OCI-LY3 (cell line): ENCODE results near the gene FREM2.

ENCODE experiments used
- H2AFZ ChIP-seq: fragments of 200-600, 300-600 bp; shearing (Covaris generic); 2 replicates; pipeline ENCODE4 v1.6.0; 2014; ENCODE audit warnings: antibody characterized with exemption, low read depth, low read length
- H3K27ac ChIP-seq: fragments of 200-600, 300-600 bp; sonication (generic); 2 replicates; pipeline ENCODE4 v1.5.1; 2014; ENCODE audit warnings: mild to moderate bottlenecking, low read length, moderate library complexity, mixed read lengths
- H3K27me3 ChIP-seq: fragments of 200-600, 300-600 bp; sonication (generic); 2 replicates; pipeline ENCODE4 v1.6.1; 2014; ENCODE audit warnings: low read depth, low read length, mixed read lengths
- H3K36me3 ChIP-seq: fragments of 200-600, 300-600 bp; sonication (generic); replicated peaks from 2 replicates; pipeline ENCODE3; 2014; ENCODE audit warnings: low read depth, low read length, mixed read lengths
- H3K4me1 ChIP-seq: fragments of 300-600, 200-600 bp; sonication (generic); 2 replicates; pipeline ENCODE4 v1.6.1; 2014; ENCODE audit warnings: low read length, mixed read lengths
- H3K4me2 ChIP-seq: fragments of 200-600, 300-600 bp; sonication (generic); 2 replicates; pipeline ENCODE4 v1.6.1; 2014; ENCODE audit warnings: low read length, mixed read lengths
- H3K4me3 ChIP-seq: fragments of 300-600, 200-600 bp; sonication (generic); 2 replicates; pipeline ENCODE4 v1.5.1; 2014; ENCODE audit warnings: antibody characterized with exemption, mild to moderate bottlenecking, low read length, moderate library complexity
- H3K79me2 ChIP-seq: fragments of 300-600, 200-600 bp; shearing (Covaris generic); 2 replicates; pipeline ENCODE4 v1.6.1; 2014; ENCODE audit warnings: mild to moderate bottlenecking, low read length, mixed read lengths
- H3K9ac ChIP-seq: fragments of 300-600, 200-600 bp; shearing (Covaris generic); 2 replicates; pipeline ENCODE4 v1.6.0; 2014; ENCODE audit warnings: mild to moderate bottlenecking, low read length, moderate library complexity
- H3K9me3 ChIP-seq: fragments of 200-600, 300-600 bp; shearing (Covaris generic); 2 replicates; pipeline ENCODE4 v1.6.1; 2014; ENCODE audit warnings: low read length, mixed read lengths; ENCODE audit not compliant: insufficient read depth
- H4K20me1 ChIP-seq: fragments of 200-600, 300-600 bp; sonication (generic); 2 replicates; pipeline ENCODE4 v1.6.1; 2016; ENCODE audit warnings: low read length, mixed read lengths; ENCODE audit not compliant: insufficient read depth
- CTCF ChIP-seq: fragments of 200-600, 300-600 bp; sonication (generic); IDR thresholded peaks from 2 replicates; pipeline ENCODE4 v1.5.1; 2014; ENCODE audit warnings: antibody characterized with exemption, low read length, low read depth
- EZH2phosphoT487 ChIP-seq: fragments of 200-600 bp; shearing (Covaris generic); IDR thresholded peaks from 2 replicates; pipeline ENCODE4 v1.6.1; 2018; ENCODE audit warnings: antibody characterized with exemption, mixed run types, low read depth

FREM2 gene

GRCh38 chr13:38888309-38888708, 201.4 kb downstream of the FREM2 start:
- peaks cover 6% of the 10 kb centered on the region; the same call in 1 of the 2 replicates for H3K27me3 ChIP-seq
- H3K9ac ChIP-seq: no peak overlapping the region
- TF ChIP-seq EZH2phosphoT487 (no peak), CTCF (no peak)
- no peak overlapping the region for H3K4me3 ChIP-seq
- no peaks in the 10 kb centered on the region for H3K79me2 ChIP-seq
- no peaks in the 10 kb centered on the region for H4K20me1 ChIP-seq
- no peaks in the 10 kb centered on the region for H3K36me3 ChIP-seq
- no peak overlapping the region for H3K4me2 ChIP-seq
- H3K4me1 ChIP-seq: no peaks in the 10 kb centered on the region
- H3K9me3 ChIP-seq: no peaks in the 10 kb centered on the region
- H2AFZ ChIP-seq: no peak overlapping the region
- no peak overlapping the region for H3K27ac ChIP-seq

GRCh38 chr13:38895075-38895474, 208.2 kb downstream of the FREM2 start:
- no peak overlapping the region for H3K27ac ChIP-seq
- TF ChIP-seq EZH2phosphoT487 (no peak), CTCF (no peak)
- H3K36me3 ChIP-seq: no peaks in the 10 kb centered on the region
- no peak overlapping the region for H2AFZ ChIP-seq
- H3K27me3 ChIP-seq: no peaks in the 10 kb centered on the region
- no peak overlapping the region for H3K4me2 ChIP-seq
- H3K9me3 ChIP-seq: no peaks in the 10 kb centered on the region
- no peak overlapping the region for H3K9ac ChIP-seq
- no peaks in the 10 kb centered on the region for H3K79me2 ChIP-seq
- H4K20me1 ChIP-seq: no peaks in the 10 kb centered on the region
- no peaks in the 10 kb centered on the region for H3K4me1 ChIP-seq
- no peak overlapping the region for H3K4me3 ChIP-seq

GRCh38 chr13:38897521-38897920, 210.6 kb downstream of the FREM2 start:
- Histone ChIP-seq H4K20me1 (no peaks in the 10 kb centered on the region), H3K27me3 (no peaks in the 10 kb centered on the region), H3K4me1 (no peaks in the 10 kb centered on the region), H3K4me3 (no peak overlapping the region), H3K27ac (no peak overlapping the region), H3K4me2 (no peak overlapping the region), H3K9me3 (no peaks in the 10 kb centered on the region), H3K9ac (no peak overlapping the region), H3K79me2 (no peaks in the 10 kb centered on the region), H2AFZ (no peak overlapping the region), H3K36me3 (no peaks in the 10 kb centered on the region)
- TF ChIP-seq EZH2phosphoT487: no peak
- TF ChIP-seq CTCF: no peak

GRCh38 chr13:38898481-38898880, 211.6 kb downstream of the FREM2 start:
- no peak overlapping the region for H3K27ac ChIP-seq
- no peaks in the 10 kb centered on the region for H3K36me3 ChIP-seq
- H2AFZ ChIP-seq: no peak overlapping the region
- no peak overlapping the region for H3K4me2 ChIP-seq
- no peaks in the 10 kb centered on the region for H3K9me3 ChIP-seq
- no peaks in the 10 kb centered on the region for H3K4me1 ChIP-seq
- no peaks in the 10 kb centered on the region for H3K79me2 ChIP-seq
- no peaks in the 10 kb centered on the region for H3K27me3 ChIP-seq
- H3K9ac ChIP-seq: no peak overlapping the region
- no peak overlapping the region for H3K4me3 ChIP-seq
- TF ChIP-seq EZH2phosphoT487: no peak
- H4K20me1 ChIP-seq: no peaks in the 10 kb centered on the region

- Histone ChIP-seq H3K9ac (no peak overlapping the region), H3K4me3 (no peak overlapping the region), H3K4me1 (no peaks in the 10 kb centered on the region), H3K27me3 (no peaks in the 10 kb centered on the region), H3K79me2 (no peaks in the 10 kb centered on the region), H2AFZ (no peak overlapping the region), H3K9me3 (no peaks in the 10 kb centered on the region), H3K27ac (no peak overlapping the region), H3K4me2 (no peak overlapping the region), H3K36me3 (no peaks in the 10 kb centered on the region), H4K20me1 (no peaks in the 10 kb centered on the region)
- TF ChIP-seq CTCF (no peak), EZH2phosphoT487 (no peak)
These were observed 212.7 kb downstream of the FREM2 start for GRCh38 chr13:38899571-38899970.
